Measurements from ENCODE around the gene NES.

GRCh38 chr1:156618853-156619581, 58.2 kb downstream of the NES start, which contains the start of gene HAPLN2:
- TF ChIP-seq, protein P1, sequence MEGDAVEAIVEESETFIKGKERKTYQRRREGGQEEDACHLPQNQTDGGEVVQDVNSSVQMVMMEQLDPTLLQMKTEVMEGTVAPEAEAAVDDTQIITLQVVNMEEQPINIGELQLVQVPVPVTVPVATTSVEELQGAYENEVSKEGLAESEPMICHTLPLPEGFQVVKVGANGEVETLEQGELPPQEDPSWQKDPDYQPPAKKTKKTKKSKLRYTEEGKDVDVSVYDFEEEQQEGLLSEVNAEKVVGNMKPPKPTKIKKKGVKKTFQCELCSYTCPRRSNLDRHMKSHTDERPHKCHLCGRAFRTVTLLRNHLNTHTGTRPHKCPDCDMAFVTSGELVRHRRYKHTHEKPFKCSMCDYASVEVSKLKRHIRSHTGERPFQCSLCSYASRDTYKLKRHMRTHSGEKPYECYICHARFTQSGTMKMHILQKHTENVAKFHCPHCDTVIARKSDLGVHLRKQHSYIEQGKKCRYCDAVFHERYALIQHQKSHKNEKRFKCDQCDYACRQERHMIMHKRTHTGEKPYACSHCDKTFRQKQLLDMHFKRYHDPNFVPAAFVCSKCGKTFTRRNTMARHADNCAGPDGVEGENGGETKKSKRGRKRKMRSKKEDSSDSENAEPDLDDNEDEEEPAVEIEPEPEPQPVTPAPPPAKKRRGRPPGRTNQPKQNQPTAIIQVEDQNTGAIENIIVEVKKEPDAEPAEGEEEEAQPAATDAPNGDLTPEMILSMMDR (conservative IDR thresholded peaks at IDR 0.05) = peak; percentile 64
- TF ChIP-seq EZH2 (IDR thresholded peaks at IDR 0.05; ENCODE audit: low read depth) = no peak

Data from PC-9 (cell line).